GM18951 (cell line): Measurements from ENCODE around the gene SWT1.
"Not testable (repeated sequence)": the region's sequence is repeated elsewhere in the genome, so short reads cannot be mapped to it uniquely, and the experiment has no call there.

Experiments
- POLR2A ChIP-seq: IDR thresholded peaks from 4 replicates; pipeline ENCODE4 v1.6.1; 2011; ENCODE audit warnings: mild to moderate bottlenecking; ENCODE audit not compliant: insufficient read length, insufficient read depth; ENCODE audit errors: extremely low read depth
- in situ Hi-C: fragments of 300-500 bp; cut with MboI; formaldehyde crosslinking; loops from one replicate; pipeline ENCODE4 v1.12.0; 2022; ENCODE audit warnings: low sequenced_read_pairs, mixed read lengths, inconsistent platforms; ENCODE audit not compliant: unreplicated experiment

SWT1 gene

GRCh38 chr1:185207170-185207569 is 50.2 kb downstream of the SWT1 start:
- in situ Hi-C loops = no loop called here
- TF ChIP-seq POLR2A = no peak

DNA sequence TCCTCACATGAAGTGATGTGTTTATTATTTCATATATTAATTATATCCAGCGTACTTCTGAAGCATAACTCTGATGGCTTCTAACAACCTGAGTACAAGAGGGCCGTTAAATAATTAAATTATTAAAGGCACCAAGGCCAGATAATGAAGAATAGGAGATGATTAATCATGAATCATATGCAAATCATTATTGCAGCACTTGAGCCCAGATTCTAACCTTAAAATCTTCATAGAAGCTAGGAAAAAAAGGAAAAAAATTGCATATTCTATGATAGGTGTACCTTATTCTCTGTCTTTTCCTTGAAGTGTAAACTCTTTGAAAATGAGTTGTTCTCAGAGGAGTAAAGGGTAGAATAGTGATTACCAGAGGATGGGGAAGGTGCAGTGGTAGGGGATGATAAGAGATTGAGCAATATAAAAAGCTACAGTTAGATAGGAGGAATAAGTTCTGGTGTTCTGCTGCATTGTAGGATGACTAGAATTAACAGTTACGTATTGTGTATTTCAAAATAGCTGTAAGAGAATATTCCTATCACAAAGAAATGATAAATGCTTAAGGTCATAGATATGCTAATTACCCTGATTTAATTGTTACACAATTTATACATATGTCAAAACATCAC is 51.1 kb downstream of the SWT1 start:
- TF ChIP-seq POLR2A = no peak
- in situ Hi-C loops = no loop called here

GRCh38 chr1:185208626-185209180 is 51.7 kb downstream of the SWT1 start:
- in situ Hi-C loops = no loop called here
- TF ChIP-seq POLR2A = no peak

- in situ Hi-C loops = not testable (repeated sequence)
Measured at GRCh38 chr1:185209357-185209756, 52.4 kb downstream of the SWT1 start.

DNA sequence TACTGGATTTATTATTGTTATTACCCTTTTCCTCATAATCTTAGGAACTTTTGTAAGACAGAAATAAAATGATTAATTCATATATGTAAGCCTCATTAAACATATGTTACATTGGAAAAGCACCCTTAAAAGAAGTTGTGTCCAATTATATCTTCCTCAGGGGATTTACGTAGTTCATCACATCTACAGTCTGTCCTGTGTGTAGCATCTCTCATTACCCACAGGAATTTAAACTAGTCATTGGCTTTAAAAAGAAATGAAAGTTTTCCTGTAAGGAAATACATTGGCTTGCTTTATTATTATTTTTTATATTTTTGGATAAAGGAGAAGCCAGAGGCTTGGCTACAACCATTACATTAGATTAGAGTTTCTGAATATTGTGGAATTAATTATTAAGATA is 56.1 kb downstream of the SWT1 start:
- no peak for TF ChIP-seq POLR2A
- in situ Hi-C loops = no loop called here

- no peak for TF ChIP-seq POLR2A
- in situ Hi-C loops = no loop called here
Measured at GRCh38 chr1:185215911-185216310, 58.9 kb downstream of the SWT1 start.

- in situ Hi-C loops = no loop called here
- TF ChIP-seq POLR2A = no peak
Measured at GRCh38 chr1:185224132-185224531, 67.2 kb downstream of the SWT1 start.

DNA sequence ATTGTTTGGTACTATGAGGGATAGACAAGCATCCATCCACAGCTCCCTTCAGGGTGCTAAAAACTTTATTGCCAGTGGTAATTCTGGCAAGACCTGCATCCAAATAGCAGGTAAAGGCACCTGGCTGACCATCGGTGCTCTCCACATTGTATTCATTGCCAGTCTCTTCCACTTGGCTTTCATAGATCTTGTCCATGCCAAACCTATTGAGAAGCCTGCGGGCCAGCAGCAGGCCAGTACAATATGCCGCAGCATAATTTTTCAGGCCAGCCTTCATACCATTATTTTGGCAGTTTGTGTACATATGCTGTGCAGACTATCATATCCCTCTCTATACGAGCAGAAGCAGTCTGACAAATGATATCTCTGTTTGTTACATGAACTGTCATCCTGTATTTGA is 70.2 kb downstream of the SWT1 start:
- no peak for TF ChIP-seq POLR2A
- in situ Hi-C loops = no loop called here

GRCh38 chr1:185228979-185229378 is 72.0 kb downstream of the SWT1 start:
- in situ Hi-C loops = no loop called here
- no peak for TF ChIP-seq POLR2A

DNA sequence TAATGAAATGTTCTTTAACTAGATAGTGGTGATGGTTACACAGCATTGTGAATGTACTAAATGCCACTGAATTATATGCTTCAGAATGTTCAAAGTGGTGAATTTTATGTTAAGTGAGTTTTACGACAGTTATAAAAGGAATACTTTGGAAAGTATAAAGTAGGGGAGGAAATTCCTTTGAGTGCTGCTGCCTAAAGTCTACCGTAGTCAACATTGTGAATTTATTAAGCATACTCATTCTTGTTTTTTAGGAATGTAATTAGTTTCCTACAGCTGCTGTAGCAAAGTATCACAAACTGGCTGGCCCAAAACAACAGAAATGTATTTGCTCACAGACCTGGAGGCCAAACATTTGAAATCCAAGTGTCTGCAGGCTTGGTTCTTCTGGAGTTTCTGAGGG is 73.0 kb downstream of the SWT1 start:
- no peak for TF ChIP-seq POLR2A
- in situ Hi-C loops = no loop called here

DNA sequence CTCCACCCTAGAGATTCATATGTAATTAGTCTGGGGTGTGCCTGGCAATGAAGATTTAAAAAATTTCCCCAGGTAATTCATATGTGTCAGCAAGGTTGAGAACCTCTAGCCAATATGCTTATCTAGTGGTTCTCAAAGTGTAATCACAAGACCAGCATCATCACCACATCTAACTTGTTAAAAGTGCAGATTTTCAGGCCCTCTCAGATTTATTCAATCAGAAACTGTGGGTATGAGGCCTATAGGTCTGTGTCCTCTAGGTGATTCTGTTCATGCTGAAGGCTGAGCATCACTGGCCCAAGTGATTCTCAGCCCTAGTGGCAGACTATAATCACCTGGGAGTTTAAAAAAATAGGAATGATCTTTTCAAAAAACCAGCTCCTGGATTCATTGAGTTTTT is 75.9 kb downstream of the SWT1 start:
- TF ChIP-seq POLR2A = no peak
- in situ Hi-C loops = no loop called here

- in situ Hi-C loops = not testable (repeated sequence)
Measured at GRCh38 chr1:185234183-185234582, 77.2 kb downstream of the SWT1 start.

- in situ Hi-C loops = not testable (repeated sequence)
Measured at GRCh38 chr1:185237176-185237575, 80.2 kb downstream of the SWT1 start.

GRCh38 chr1:185237661-185238060 is 80.7 kb downstream of the SWT1 start:
- in situ Hi-C loops = no loop called here
- no peak for TF ChIP-seq POLR2A

DNA sequence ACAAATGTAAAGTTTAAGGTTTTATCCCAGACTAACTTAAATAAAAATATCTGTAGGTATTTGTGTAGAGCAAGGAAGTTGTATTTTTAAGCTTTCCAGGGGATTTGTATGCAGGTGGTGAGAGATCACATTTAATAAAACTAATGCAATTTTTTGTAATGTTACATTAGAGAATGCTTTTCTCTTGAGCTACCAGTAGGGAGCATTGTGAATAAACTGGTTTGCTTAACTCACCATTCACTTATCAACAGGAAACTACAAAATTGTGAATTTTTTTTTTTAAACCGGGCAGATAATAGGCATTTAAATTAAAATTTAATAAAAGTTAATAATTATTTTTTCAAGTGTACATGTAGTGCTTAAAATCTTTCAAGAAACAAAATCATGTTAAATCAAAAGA is 81.5 kb downstream of the SWT1 start:
- in situ Hi-C loops = no loop called here
- TF ChIP-seq POLR2A = no peak

DNA sequence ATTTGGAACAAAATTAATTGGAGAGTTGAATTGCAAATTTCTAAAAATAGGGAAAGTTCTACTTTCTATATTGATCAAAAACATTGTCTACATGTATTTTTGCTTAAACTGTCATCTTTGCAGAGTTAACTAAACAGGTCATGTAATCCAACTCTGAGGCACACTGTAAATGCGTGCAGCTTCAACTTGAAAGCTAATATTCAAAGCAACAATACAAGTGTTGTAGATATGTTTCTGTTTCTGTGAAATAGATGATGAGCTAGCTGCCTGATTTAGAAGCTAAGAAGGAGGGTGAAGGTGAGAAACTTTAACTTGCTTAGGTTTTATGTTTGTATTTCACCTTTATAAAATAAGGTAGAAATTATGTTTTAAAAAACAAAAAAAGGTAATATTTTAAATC is 82.9 kb downstream of the SWT1 start:
- no peak for TF ChIP-seq POLR2A
- in situ Hi-C loops = no loop called here
